Astrocyte (in vitro differentiated cells and primary cell): ENCODE data around the gene TINCR. TPM values are rescaled to one million over a fixed set of nuclear protein-coding genes. Genes with fewer than 3 reads are reported as not detected.

Source experiments
- DNase-seq: peaks from one replicate; pipeline ENCODE4 v3.0.0-alpha.2; 2010; ENCODE audit warnings: low read depth
- FAIRE-seq: peaks from 2 replicates; lab custom pipeline; 2011; peaks lifted over from hg19 to GRCh38; lab: Jason Lieb, UNC
- H2AFZ ChIP-seq: 2 replicates; pipeline ENCODE4 v1.6.0; 2012; ENCODE audit warnings: low read depth, low read length, inconsistent platforms
- H3K27ac ChIP-seq: 2 replicates; pipeline ENCODE4 v1.5.1; 2011; ENCODE audit warnings: low read depth, low read length, inconsistent platforms
- H3K27me3 ChIP-seq: 2 replicates; pipeline ENCODE4 v1.6.0; 2011; ENCODE audit warnings: low read length, inconsistent platforms; ENCODE audit not compliant: insufficient read depth
- H3K36me3 ChIP-seq: 2 replicates; pipeline ENCODE4 v1.5.1; 2011; ENCODE audit warnings: low read length, inconsistent platforms; ENCODE audit not compliant: insufficient read depth
- H3K4me1 ChIP-seq: 2 replicates; pipeline ENCODE4 v1.5.1; 2011; ENCODE audit warnings: low read length, inconsistent platforms; ENCODE audit not compliant: insufficient read depth
- H3K4me2 ChIP-seq: 2 replicates; pipeline ENCODE4 v1.6.0; 2012; ENCODE audit warnings: low read length, inconsistent platforms
- H3K4me3 ChIP-seq: 2 replicates; pipeline ENCODE4 v1.5.1; 2011; ENCODE audit warnings: low read depth, mild to moderate bottlenecking, low read length, inconsistent platforms; ENCODE audit not compliant: insufficient read depth
- H3K79me2 ChIP-seq: 2 replicates; pipeline ENCODE4 v1.6.0; 2012; ENCODE audit warnings: mild to moderate bottlenecking, low read length, inconsistent platforms; ENCODE audit not compliant: insufficient read depth
- H3K9ac ChIP-seq: 2 replicates; pipeline ENCODE4 v1.6.0; 2012; ENCODE audit warnings: mild to moderate bottlenecking, low read length, inconsistent platforms
- H3K9me3 ChIP-seq: 2 replicates; pipeline ENCODE4 v1.5.1; 2012; ENCODE audit warnings: low read depth, mild to moderate bottlenecking, low read length, inconsistent platforms; ENCODE audit not compliant: insufficient read depth
- H4K20me1 ChIP-seq: 2 replicates; pipeline ENCODE4 v1.6.0; 2012; ENCODE audit warnings: low read length, inconsistent platforms; ENCODE audit not compliant: insufficient read depth
- H3K27ac Mint-ChIP-seq: one replicate; pipeline ENCODE4 v1.8.0; 2021; ENCODE audit warnings: mild to moderate bottlenecking, mixed read lengths; ENCODE audit not compliant: unreplicated experiment
- H3K27me3 Mint-ChIP-seq: one replicate; pipeline ENCODE4 v1.8.0; 2021; ENCODE audit warnings: low read depth, mixed read lengths; ENCODE audit not compliant: unreplicated experiment
- H3K36me3 Mint-ChIP-seq: one replicate; pipeline ENCODE4 v1.8.0; 2021; ENCODE audit warnings: low read depth, mixed read lengths; ENCODE audit not compliant: unreplicated experiment
- H3K4me1 Mint-ChIP-seq: one replicate; pipeline ENCODE4 v1.8.0; 2021; ENCODE audit warnings: low read depth, mixed read lengths; ENCODE audit not compliant: unreplicated experiment
- H3K4me3 Mint-ChIP-seq: one replicate; pipeline ENCODE4 v1.8.0; 2021; ENCODE audit warnings: mild to moderate bottlenecking, moderate library complexity, mixed read lengths; ENCODE audit not compliant: unreplicated experiment
- H3K9me3 Mint-ChIP-seq: one replicate; pipeline ENCODE4 v1.8.0; 2021; ENCODE audit warnings: mild to moderate bottlenecking, mixed read lengths; ENCODE audit not compliant: unreplicated experiment
- CTCF ChIP-seq: IDR thresholded peaks from 2 replicates; pipeline ENCODE4 v1.5.1; 2011; ENCODE audit warnings: low read depth, mild to moderate bottlenecking, inconsistent platforms, low read length, moderate library complexity; ENCODE audit not compliant: insufficient read depth
- EZH2 ChIP-seq: IDR thresholded peaks from 2 replicates; pipeline ENCODE4 v1.6.1; 2012; ENCODE audit warnings: mild to moderate bottlenecking, low read length, inconsistent platforms; ENCODE audit not compliant: insufficient read depth
- total RNA-seq: library from RNA; stranded (reverse); gene quantifications from 2 replicates; pipeline ENCODE4 v1.2.1, GENCODE V29; 2021

The TINCR gene
- total RNA-seq, 1 donor from 2014 or later = 1.4 TPM

- H3K27me3 Mint-ChIP-seq = peaks cover 18% of the 10 kb centered on the region
- no peaks in the 10 kb centered on the region for H3K36me3 ChIP-seq
- TF ChIP-seq CTCF (no peak), EZH2 (no peak)
- no peak overlapping the region for H3K4me3 ChIP-seq
- peaks cover 11% of the 10 kb centered on the region for H3K4me1 ChIP-seq
- H3K4me3 Mint-ChIP-seq = no peak overlapping the region
- H3K36me3 Mint-ChIP-seq = no peaks in the 10 kb centered on the region
- no peaks in the 10 kb centered on the region for H3K4me1 Mint-ChIP-seq
- no peaks in the 10 kb centered on the region for H3K9me3 ChIP-seq
- H4K20me1 ChIP-seq = no peaks in the 10 kb centered on the region
- DNase-seq (no peak), FAIRE-seq (no peak)
- no peak overlapping the region for H3K4me2 ChIP-seq
- no peak overlapping the region for H2AFZ ChIP-seq
- no peak overlapping the region for H3K27ac ChIP-seq
- no peak overlapping the region for H3K9ac ChIP-seq
- H3K9me3 Mint-ChIP-seq = no peaks in the 10 kb centered on the region
- H3K79me2 ChIP-seq = no peaks in the 10 kb centered on the region
- no peaks in the 10 kb centered on the region for H3K27me3 ChIP-seq
- peak overlapping the region; percentile 41 for H3K27ac Mint-ChIP-seq
These were observed 26.3 kb downstream of the TINCR start for GRCh38 chr19:5541456-5541855.

GRCh38 chr19:5540208-5540607 is 27.5 kb downstream of the TINCR start:
- Mint-ChIP-seq H3K36me3 (no peaks in the 10 kb centered on the region), H3K9me3 (peaks cover 9% of the 10 kb centered on the region), H3K4me3 (no peak overlapping the region), H3K27me3 (peaks cover 18% of the 10 kb centered on the region), H3K27ac (no peak overlapping the region), H3K4me1 (peaks cover 4% of the 10 kb centered on the region)
- H3K27me3 ChIP-seq = no peaks in the 10 kb centered on the region
- no peak for DNase-seq
- TF ChIP-seq EZH2 (no peak), CTCF (no peak)
- H3K4me3 ChIP-seq = no peak overlapping the region
- no peak overlapping the region for H3K4me2 ChIP-seq
- H3K27ac ChIP-seq = no peak overlapping the region
- peaks cover 4% of the 10 kb centered on the region for H3K9me3 ChIP-seq
- H3K36me3 ChIP-seq = no peaks in the 10 kb centered on the region
- H3K4me1 ChIP-seq = peaks cover 14% of the 10 kb centered on the region
- no peak overlapping the region for H2AFZ ChIP-seq
- H4K20me1 ChIP-seq = no peaks in the 10 kb centered on the region
- no peak for FAIRE-seq
- no peaks in the 10 kb centered on the region for H3K79me2 ChIP-seq
- H3K9ac ChIP-seq = no peak overlapping the region

- peaks cover 4% of the 10 kb centered on the region for H3K4me1 Mint-ChIP-seq
- no peak overlapping the region for H3K4me3 Mint-ChIP-seq
- H3K27me3 Mint-ChIP-seq = peaks cover 20% of the 10 kb centered on the region
These were observed 29.9 kb downstream of the TINCR start for GRCh38 chr19:5537870-5538269.

More at GRCh38 chr19:5537870-5538269, 29.9 kb downstream of the TINCR start:
- Histone ChIP-seq H3K27ac (no peak overlapping the region), H3K27me3 (no peaks in the 10 kb centered on the region), H3K4me3 (no peak overlapping the region), H2AFZ (no peak overlapping the region), H3K79me2 (no peaks in the 10 kb centered on the region), H4K20me1 (no peaks in the 10 kb centered on the region), H3K9ac (no peak overlapping the region), H3K9me3 (peaks cover 13% of the 10 kb centered on the region), H3K4me1 (peaks cover 14% of the 10 kb centered on the region), H3K4me2 (no peak overlapping the region), H3K36me3 (no peaks in the 10 kb centered on the region)
- H3K36me3 Mint-ChIP-seq = no peaks in the 10 kb centered on the region
- DNase-seq (no peak), FAIRE-seq (no peak)
- peaks cover 20% of the 10 kb centered on the region for H3K9me3 Mint-ChIP-seq
- peak overlapping the region; percentile 66 for H3K27ac Mint-ChIP-seq
- no peak for TF ChIP-seq CTCF
- no peak for TF ChIP-seq EZH2
